HG02870 (cell line): Measurements from ENCODE around the gene RALGAPB.
A peak's percentile ranks its signal among the peaks of the same experiment; 100 is the strongest.

Experiments used
- ATAC-seq: cut with Tn5 transposase; IDR thresholded peaks from one replicate; pipeline ENCODE4 v1.9.1; 2021; ENCODE audit warnings: mild to moderate bottlenecking, moderate library complexity; ENCODE audit not compliant: unreplicated experiment

Gene RALGAPB

GRCh38 chr20:38543014-38543906 is 70.6 kb downstream of the RALGAPB start:
- ATAC-seq: peak; percentile 58

DNA sequence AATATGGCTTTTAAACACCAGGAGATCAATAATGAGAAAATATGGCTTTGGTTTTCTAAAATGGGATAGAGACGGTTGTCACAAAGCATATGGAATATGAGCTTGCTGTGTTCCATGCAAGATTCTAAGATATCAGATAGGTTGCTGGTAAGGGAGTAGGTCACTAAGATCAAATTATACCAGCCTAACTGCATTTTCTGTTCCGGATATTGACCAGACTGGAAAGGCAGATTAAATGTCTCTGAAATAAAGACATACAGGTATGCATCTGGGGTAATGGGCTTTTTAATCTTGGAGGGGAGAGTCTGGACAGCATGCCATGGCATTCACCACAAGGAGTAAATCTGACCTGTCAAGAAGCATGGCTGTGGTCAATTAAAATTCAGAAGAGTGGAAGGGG is 73.1 kb downstream of the RALGAPB start:
- ATAC-seq: no peak

- ATAC-seq: no peak
Measured at GRCh38 chr20:38547288-38548085, 74.8 kb downstream of the RALGAPB start.

- no peak for ATAC-seq
Measured at GRCh38 chr20:38548356-38549083, 75.9 kb downstream of the RALGAPB start.

GRCh38 chr20:38550274-38550673 is 77.6 kb downstream of the RALGAPB start:
- no peak for ATAC-seq

- ATAC-seq: no peak
Measured at GRCh38 chr20:38551056-38551626, 78.5 kb downstream of the RALGAPB start.

DNA sequence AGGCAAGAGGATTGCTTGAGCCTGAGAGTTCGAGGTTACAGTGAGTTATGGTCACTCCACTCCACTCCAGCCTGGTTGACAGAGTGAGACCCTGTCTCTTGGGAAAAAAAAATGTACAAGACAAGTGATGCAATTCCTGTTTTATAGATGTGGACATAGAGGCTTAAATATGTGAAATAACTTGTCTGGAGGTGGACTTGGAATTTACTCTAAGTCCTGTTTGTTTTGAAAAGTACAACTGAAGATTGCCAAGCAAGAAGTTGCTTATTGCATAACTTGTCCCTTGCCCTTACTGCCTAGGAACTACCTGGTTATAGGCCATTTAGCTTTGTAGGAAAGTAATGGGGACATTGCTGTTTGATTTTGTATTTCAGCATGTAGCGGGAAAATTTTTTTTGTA is 82.3 kb downstream of the RALGAPB start:
- no peak for ATAC-seq

GRCh38 chr20:38555395-38555794 is 82.8 kb downstream of the RALGAPB start:
- no peak for ATAC-seq

- no peak for ATAC-seq
Measured at GRCh38 chr20:38557174-38557573, 84.5 kb downstream of the RALGAPB start.

DNA sequence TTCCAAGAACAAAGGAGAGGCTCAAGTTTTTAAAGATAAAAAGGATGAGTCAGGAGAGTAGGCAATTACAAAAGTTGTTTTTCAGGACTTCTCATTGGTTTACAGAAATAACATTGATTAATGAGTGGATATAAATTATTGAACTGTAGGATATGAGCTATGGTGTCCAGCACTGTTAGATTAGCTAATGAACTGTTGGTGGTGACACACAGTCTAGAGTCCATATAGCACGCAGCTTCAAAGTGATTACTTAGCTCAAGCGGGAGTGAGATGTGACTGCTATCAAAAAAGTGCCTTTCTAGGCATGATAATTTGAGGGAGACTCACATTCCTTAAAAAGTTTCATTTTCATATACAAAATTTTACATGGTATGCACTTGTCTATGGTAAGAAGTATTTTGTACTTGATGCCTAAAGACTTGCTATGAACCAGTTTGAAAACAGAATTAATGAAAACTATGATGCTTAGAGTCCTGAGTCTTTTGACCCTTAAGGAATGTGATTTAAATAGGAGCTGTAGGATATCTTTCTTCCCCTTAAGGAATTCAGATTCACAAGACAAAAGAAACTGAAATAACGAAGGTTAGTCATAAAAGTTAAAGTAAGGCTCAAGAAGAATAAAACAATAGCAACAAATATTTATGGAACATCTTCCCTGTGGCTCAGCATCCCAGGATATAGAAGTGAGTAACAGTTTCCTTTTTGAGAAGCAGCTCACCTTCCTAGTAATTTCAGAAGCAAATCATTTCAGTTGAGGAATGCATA is 86.1 kb downstream of the RALGAPB start:
- no peak for ATAC-seq

- no peak for ATAC-seq
Measured at GRCh38 chr20:38559764-38560163, 87.1 kb downstream of the RALGAPB start.

GRCh38 chr20:38563802-38564431 is 91.3 kb downstream of the RALGAPB start:
- ATAC-seq: no peak

DNA sequence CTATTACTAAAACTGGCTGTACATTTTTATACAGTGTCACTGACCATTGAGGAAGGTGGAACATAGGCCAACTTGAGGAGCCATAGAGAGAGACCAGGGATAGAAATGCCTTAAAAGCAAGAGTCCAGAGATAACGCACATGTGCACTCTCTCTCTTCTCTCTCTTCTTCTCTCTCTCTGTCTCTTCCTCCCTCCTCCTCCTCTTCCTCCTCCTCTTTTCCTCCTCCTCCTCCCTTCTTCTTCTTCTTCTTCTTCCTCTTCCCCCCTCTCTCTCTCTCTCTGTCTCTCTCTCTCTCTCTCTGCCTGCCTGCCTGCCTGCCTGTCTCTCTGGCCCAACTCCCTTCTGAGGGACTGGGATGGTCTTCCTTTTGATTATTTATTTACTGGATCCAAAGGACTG is 92.0 kb downstream of the RALGAPB start:
- no peak for ATAC-seq

DNA sequence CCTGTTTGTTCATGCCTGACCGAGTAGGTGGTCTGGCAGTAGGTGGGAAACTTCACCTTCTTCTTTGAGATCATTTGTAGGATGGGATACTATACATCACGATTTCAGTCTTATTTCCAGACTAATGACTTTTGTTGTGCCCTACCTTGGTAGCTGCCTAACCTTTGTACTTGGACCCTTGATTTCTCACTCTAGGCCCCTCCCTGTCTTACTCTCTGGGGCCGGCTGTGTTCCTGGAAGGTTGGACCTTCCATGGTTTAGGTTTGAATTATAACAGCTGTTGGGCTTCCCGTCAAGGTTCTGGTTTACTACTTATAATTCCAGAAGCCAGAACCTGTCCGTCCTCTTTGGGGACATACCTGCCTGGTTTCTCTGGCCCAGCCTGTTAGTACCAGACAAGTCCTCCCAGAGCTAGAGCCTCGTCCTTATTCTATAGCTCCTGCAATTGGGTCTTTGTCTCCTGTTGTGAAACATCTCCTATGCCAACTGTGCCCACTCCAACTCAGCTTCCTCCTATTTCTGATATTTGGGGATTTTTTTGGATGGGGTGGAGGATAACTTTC is 93.5 kb downstream of the RALGAPB start:
- no peak for ATAC-seq

DNA sequence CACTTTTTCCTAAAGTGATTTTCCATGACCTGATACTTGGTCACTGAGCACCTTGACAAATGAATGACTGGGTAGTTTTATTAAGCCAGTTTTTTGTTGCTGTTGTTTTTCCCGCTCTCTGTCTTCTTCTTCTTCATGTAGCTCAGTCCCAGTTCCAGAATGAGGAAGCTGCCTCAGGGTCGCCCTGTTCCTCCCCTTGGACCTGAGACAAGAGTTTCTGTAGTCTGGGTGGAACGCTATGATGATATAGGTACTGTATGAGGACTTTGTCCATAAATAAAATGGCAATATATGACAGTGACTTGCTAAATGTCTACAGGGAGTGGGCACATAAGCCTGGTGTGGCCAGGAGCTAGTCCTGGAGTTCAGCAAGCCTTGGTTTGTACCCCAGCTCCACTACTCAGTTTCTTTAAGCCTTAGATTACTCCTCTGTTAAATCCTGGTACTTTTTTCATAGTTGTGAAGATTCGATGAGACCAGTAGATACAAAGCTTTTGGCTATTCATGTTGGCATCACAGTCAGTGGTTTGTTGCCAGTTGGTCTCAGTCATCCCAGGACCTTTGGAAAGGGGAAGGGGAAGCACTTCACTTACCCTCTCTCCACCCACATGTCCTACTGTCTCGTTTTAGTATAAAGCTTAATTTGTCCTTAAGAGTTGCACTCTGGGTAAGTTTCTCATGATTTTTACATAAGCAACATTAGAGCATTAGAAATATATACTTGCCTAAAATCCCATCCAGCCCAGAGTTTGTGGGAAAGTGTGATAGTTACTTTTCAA is 97.3 kb downstream of the RALGAPB start:
- no peak for ATAC-seq

- ATAC-seq: no peak
Measured at GRCh38 chr20:38573413-38573812, 100.8 kb downstream of the RALGAPB start.

- no peak for ATAC-seq
Measured at GRCh38 chr20:38579219-38579910, 106.7 kb downstream of the RALGAPB start.

DNA sequence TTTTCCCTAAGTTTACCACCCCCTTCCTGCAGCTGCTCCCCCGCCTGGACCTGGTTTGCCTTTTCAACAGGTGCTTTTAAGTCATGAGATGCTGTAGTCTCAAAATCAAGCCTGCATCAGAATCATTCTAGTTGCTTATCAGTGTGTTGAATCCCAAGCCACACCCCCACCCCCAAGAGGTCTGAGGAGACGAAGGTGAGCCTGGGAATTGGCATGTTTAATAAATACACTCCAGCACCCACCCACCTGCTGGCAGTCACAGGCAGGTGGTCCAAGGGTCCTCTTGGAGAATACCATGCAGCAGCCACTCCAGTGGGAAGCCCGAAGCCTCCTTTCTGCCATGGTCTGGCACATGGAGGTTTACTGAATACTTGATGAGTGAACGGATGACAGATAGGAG is 107.3 kb downstream of the RALGAPB start:
- ATAC-seq: no peak
